ENCODE results near the gene GLIS2.

DNA sequence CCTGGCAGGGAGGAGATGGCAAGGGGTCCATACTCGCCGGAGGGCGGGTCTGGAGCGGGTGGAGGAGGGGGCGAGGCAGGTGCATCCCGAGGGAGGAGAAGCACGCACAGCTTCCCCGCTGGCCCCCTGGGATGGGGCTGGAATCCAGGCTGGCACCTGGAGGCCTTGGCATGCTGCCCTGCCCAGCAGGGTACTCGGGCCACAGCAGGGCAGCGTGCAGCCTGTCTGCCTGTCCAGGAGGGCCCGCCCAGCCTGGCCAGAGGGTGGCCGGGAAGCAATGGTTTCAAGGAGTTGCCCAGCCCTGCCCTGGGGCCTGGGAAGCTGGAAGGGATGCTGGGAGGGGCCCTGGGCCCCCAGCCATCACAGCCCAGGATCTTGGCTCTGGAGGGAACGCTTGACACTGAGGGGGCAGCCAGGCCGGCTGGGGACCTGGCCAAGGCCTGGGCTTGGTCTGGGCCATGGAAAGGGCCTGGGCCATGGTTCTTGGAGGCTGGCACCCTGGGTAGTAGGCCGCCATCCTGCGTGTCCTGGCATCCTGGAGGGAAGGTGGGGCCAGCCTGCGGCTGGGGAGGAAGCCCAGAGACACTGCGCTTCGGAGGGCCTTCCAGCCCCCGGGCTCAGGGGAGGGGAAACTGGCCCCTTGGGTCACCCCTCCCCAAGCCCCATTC is 1.1 kb downstream of the GLIS2 start:
- TF ChIP-seq, protein P1, sequence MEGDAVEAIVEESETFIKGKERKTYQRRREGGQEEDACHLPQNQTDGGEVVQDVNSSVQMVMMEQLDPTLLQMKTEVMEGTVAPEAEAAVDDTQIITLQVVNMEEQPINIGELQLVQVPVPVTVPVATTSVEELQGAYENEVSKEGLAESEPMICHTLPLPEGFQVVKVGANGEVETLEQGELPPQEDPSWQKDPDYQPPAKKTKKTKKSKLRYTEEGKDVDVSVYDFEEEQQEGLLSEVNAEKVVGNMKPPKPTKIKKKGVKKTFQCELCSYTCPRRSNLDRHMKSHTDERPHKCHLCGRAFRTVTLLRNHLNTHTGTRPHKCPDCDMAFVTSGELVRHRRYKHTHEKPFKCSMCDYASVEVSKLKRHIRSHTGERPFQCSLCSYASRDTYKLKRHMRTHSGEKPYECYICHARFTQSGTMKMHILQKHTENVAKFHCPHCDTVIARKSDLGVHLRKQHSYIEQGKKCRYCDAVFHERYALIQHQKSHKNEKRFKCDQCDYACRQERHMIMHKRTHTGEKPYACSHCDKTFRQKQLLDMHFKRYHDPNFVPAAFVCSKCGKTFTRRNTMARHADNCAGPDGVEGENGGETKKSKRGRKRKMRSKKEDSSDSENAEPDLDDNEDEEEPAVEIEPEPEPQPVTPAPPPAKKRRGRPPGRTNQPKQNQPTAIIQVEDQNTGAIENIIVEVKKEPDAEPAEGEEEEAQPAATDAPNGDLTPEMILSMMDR (IDR thresholded peaks at IDR 0.05; ENCODE audit: low read depth, low read length) = no peak
- no peak for TF ChIP-seq POLR2A (IDR thresholded peaks at IDR 0.05; ENCODE audit: extremely low read depth, insufficient read length)
